Adipocyte (in vitro differentiated cells): Measurements from ENCODE around the gene CDH5.

Experiments
- DNase-seq: peaks from one replicate; pipeline ENCODE4 v3.0.0-alpha.2; 2015; ENCODE audit warnings: low read depth
- H3K27me3 ChIP-seq: replicated peaks from 2 replicates; pipeline ENCODE4 v1.7.0; 2013; ENCODE audit warnings: mild to moderate bottlenecking, low read length, moderate library complexity; ENCODE audit not compliant: control insufficient read depth, insufficient read depth
- H3K36me3 ChIP-seq: 2 replicates; pipeline ENCODE4 v1.7.0; 2013; ENCODE audit warnings: low read length, mild to moderate bottlenecking, moderate library complexity; ENCODE audit not compliant: control insufficient read depth, insufficient read depth, severe bottlenecking
- H3K4me1 ChIP-seq: 2 replicates; pipeline ENCODE4 v1.7.0; 2013; ENCODE audit warnings: mild to moderate bottlenecking, low read length, moderate library complexity; ENCODE audit not compliant: control insufficient read depth, insufficient read depth
- H3K4me3 ChIP-seq: 2 replicates; pipeline ENCODE4 v1.7.0; 2013; ENCODE audit warnings: mild to moderate bottlenecking, low read length, moderate library complexity
- H3K9ac ChIP-seq: 2 replicates; pipeline ENCODE4 v1.7.0; 2013; ENCODE audit warnings: mild to moderate bottlenecking, low read length, moderate library complexity
- H3K9me3 ChIP-seq: 2 replicates; pipeline ENCODE4 v1.7.0; 2013; ENCODE audit warnings: mild to moderate bottlenecking, low read length, moderate library complexity; ENCODE audit not compliant: control insufficient read depth

The CDH5 gene

GRCh38 chr16:66367968-66368891, 1.7 kb downstream of the CDH5 start:
- no peak overlapping the region for H3K4me3 ChIP-seq
- no peaks in the 10 kb centered on the region for H3K9me3 ChIP-seq
- DNase-seq = no peak
- H3K4me1 ChIP-seq = peaks cover 15% of the 10 kb centered on the region
- peaks cover 42% of the 10 kb centered on the region for H3K27me3 ChIP-seq
- no peaks in the 10 kb centered on the region for H3K36me3 ChIP-seq
- no peak overlapping the region for H3K9ac ChIP-seq

DNA sequence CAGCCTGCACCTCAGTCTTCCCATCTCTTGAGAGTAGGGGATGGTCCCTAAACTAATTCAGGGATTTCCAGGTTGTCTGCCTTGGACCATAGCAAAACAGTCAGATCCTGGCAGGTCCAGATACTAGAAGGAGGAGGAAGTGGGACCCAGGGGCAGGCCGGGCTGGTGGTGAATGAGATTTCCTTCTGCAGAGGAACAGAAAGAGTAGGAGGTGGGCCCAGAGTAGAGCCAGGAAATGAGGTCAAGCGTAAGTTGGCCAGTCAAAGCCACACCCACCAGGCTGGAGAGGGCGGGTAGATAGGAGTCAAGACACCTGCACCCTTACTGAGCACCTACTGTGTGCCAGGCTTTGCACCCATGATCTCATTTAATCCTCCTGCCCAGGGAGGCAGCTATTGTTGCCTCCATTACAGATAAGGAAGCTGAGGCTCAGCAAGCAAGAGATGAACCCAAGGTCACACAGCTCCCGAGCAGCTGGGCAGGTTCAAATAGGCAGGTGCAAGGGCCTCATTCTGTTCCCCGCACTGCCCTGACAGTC, 2.6 kb downstream of the CDH5 start:
- no peak for DNase-seq
- H3K36me3 ChIP-seq = no peaks in the 10 kb centered on the region
- H3K4me1 ChIP-seq = peaks cover 12% of the 10 kb centered on the region
- no peak overlapping the region for H3K4me3 ChIP-seq
- no peak overlapping the region for H3K9ac ChIP-seq
- H3K9me3 ChIP-seq = no peaks in the 10 kb centered on the region
- peaks cover 43% of the 10 kb centered on the region for H3K27me3 ChIP-seq

DNA sequence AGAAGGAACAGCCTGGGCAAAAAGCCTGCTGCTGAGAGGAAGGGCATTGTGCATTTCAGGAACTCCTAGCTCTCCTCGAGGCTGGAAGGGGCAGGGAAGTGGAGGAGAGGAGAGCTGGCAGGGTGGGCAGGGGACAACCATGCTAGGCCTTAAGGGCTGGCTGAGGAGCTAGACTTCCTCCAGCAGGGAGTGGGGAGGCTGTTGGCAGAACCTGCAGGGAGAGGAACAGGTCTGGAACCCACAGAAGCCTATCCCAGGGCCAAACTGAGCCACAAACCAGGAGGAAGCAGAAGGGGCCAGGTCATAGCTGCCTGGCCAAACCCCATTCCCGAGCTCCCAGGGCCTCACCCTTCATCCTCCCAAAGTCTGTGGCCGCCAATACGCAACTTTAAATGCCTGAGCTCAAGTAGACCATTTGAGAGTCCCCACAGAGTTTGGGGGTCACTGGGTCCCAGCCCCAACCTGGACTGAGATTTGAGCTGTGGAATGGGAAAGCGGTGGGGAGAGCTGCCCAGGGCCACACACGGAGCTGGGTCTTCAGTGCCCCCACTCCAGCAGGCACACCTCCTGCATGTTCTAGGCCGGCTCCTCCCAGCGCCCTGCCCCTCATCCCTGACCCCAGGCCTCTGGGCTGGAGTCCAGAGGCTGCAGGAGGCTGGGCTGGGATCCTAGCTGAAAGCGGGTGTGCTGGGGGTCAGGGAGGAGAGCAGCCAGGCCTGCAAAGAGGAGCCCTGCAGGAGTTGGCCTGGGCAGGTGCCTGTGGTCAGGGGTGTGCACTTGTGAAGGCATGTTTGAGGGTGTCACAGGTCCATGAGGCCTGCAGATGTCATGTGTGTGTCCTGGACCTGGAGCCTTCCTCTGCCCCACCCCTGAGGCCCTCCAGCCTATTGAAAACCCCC, 4.5 kb downstream of the CDH5 start:
- Histone ChIP-seq H3K4me1 (no peaks in the 10 kb centered on the region), H3K9ac (no peak overlapping the region), H3K4me3 (no peak overlapping the region), H3K36me3 (no peaks in the 10 kb centered on the region), H3K27me3 (peaks cover 33% of the 10 kb centered on the region), H3K9me3 (no peaks in the 10 kb centered on the region)
- no peak for DNase-seq

DNA sequence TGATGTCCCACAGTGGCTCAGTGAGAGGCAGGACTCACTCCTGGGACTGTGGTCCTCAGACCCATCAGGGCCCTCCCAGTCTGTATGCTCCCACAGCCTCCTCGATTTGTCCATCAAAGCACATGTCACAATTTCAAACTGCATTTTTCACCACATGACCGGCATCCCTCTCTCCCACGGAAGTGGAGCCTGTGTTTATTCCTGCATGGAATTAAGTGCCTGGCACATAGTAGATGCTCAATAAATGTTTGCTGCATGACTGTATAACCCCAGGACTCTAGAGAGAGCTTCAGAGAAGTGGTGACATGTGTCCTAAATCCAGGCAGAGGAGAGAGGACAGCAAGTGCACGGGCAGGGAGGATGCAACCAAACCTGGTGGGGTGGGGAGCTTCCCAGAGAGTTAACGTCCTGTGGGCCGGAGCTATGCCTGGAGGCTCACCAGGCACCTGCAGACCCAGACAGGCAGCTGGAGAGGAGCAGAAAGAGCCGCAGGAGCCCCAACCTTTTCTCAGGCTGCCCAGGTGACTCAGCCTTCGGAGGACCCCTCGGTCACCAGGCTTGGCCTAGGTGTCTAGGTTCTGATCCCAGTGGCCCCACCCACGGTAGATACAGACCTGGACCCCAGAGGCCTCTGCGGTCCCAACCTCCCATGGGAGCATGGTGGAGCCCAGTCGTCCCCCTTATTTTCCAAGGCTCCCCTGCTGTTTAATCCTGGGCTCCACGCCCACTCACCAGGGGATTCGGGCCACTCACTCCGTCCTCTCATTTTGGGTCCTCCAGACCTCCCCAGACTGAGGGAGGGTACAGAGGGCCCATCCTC, 5.8 kb downstream of the CDH5 start:
- no peaks in the 10 kb centered on the region for H3K4me1 ChIP-seq

DNA sequence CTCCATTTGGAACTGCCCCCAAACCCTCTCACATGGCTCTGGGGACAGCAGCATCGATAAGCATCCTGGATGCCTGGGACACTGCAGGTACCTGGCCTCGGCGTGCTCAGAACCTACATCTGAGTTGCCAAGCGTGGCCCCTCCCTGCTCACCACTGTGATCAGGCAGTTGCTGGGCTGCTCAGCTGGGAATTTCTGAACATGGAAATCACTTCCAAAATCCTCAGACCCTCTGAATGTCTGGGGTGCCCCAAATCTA, 6.3 kb downstream of the CDH5 start:
- DNase-seq = no peak
- H3K4me3 ChIP-seq = no peak overlapping the region

More for the DNA sequence above, 5.8 kb downstream of the CDH5 start:
- Histone ChIP-seq H3K9ac (no peak overlapping the region), H3K36me3 (no peaks in the 10 kb centered on the region), H3K4me3 (no peak overlapping the region), H3K9me3 (no peaks in the 10 kb centered on the region), H3K27me3 (peaks cover 26% of the 10 kb centered on the region)
- no peak for DNase-seq

DNA sequence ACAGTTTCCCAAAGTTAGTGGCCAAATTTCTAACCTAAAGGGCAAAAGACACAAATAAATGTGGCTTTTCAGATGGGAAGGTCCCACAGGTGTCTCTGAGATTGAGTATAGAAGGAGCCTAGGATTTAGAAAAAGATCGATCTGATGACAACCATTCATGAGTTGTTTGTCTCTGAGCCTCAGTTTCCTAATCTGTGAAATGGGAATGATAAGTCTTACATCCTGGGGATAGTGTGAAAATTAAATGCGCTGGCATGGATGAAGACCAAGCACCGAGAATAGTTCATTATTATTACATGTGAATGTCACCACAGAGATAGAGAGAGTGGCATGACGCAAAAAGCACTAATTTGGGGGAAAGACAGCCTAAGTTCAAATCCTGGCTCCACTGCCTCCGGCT, 7.2 kb downstream of the CDH5 start:
- no peak for DNase-seq
- H3K27me3 ChIP-seq = peaks cover 30% of the 10 kb centered on the region
- H3K4me3 ChIP-seq = no peak overlapping the region

More for the DNA sequence above, 6.3 kb downstream of the CDH5 start:
- H3K9me3 ChIP-seq = no peaks in the 10 kb centered on the region
- no peaks in the 10 kb centered on the region for H3K36me3 ChIP-seq
- peaks cover 26% of the 10 kb centered on the region for H3K27me3 ChIP-seq
- no peaks in the 10 kb centered on the region for H3K4me1 ChIP-seq
- no peak overlapping the region for H3K9ac ChIP-seq

GRCh38 chr16:66374176-66374575, 7.7 kb downstream of the CDH5 start:
- Histone ChIP-seq H3K27me3 (peaks cover 32% of the 10 kb centered on the region), H3K9ac (no peak overlapping the region), H3K4me3 (no peak overlapping the region), H3K4me1 (no peaks in the 10 kb centered on the region), H3K36me3 (no peaks in the 10 kb centered on the region), H3K9me3 (no peaks in the 10 kb centered on the region)
- no peak for DNase-seq

More for the DNA sequence above, 7.2 kb downstream of the CDH5 start:
- no peak overlapping the region for H3K9ac ChIP-seq
- no peaks in the 10 kb centered on the region for H3K9me3 ChIP-seq
- H3K4me1 ChIP-seq = no peaks in the 10 kb centered on the region
- no peaks in the 10 kb centered on the region for H3K36me3 ChIP-seq

DNA sequence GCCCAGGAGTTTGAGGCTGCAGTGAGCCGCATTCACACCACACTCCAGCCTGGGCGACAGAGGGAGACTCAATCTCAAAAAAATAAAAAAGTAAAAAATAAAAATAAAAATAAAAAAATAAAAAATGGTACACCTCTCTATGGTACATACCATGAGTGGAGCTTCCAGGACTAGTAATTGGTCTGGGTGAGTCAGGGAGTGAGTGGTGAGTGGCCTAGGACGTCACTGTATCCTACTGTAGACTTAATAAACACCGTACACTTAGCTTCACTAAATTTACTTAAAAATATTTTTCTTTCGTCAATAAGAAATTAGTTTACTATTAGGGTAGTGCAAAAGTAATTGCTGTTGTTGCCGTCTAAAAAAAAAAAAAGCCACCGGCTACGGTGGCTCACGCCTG, 9.0 kb downstream of the CDH5 start:
- Histone ChIP-seq H3K36me3 (no peaks in the 10 kb centered on the region), H3K4me3 (no peak overlapping the region), H3K9me3 (no peaks in the 10 kb centered on the region), H3K4me1 (no peaks in the 10 kb centered on the region), H3K27me3 (peaks cover 31% of the 10 kb centered on the region), H3K9ac (no peak overlapping the region)
- no peak for DNase-seq

GRCh38 chr16:66376114-66376513, 9.6 kb downstream of the CDH5 start:
- Histone ChIP-seq H3K9me3 (no peaks in the 10 kb centered on the region), H3K4me1 (no peaks in the 10 kb centered on the region), H3K4me3 (no peak overlapping the region), H3K27me3 (peaks cover 25% of the 10 kb centered on the region), H3K36me3 (no peaks in the 10 kb centered on the region), H3K9ac (no peak overlapping the region)
- DNase-seq = no peak

DNA sequence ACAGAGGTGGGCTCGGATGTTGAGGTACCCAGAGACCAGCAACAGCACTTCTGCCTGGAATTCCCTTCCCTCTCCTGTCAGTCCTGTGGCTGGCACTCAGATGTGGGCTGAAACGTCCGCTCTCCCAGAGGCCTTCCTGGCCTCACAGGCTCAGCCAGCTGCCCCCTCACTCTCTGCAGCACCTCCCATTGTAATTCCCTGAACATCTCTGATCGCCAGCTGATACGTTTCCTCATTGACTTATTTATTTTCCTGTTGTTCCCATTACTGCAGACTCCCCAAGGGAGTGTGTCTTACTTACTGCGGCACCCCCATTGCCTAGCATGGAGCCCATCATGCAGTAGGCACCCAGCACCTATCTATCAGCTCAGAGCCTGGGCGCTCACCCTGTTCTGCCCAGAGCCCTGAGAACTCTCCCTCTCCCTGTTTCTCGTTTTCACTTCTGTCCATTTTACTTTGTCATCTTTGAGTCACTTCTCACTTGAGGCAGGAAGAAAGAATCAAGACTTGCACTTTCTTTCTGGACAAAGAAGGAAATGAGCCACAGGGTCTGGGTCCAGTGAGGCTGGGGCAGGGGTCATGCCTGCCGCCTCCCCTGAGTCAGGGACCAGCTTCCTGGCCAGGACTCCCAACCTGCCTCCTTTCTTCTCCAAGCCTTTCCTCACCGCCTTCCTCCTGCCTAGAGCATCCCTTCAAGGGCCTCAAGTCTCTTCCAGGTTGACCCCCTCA, 10.2 kb downstream of the CDH5 start:
- Histone ChIP-seq H3K4me1 (no peaks in the 10 kb centered on the region), H3K4me3 (no peak overlapping the region), H3K9me3 (no peaks in the 10 kb centered on the region), H3K36me3 (no peaks in the 10 kb centered on the region), H3K9ac (no peak overlapping the region), H3K27me3 (peaks cover 25% of the 10 kb centered on the region)
- DNase-seq = no peak
